Measurements from ENCODE around the gene MYOT.

DNA sequence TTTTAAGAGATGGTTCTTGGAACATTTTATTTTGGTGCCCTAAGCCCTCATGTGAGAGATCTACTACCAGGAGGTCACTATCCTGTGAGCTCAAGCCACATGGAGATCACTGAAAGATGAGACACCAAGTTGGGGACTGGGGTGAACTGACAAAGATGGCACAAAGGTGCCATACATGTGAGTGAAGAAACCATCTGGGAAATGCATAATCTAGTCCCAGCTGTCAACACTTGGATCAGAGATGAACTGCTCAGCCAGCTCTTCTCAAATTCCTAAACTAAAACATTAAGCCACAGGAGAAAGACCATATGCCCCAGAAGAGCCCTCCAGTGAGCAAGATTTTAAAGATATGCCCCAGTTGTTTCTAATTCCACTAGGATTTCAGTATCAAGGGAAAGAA is 22.2 kb upstream of the MYOT start:
- TF ChIP-seq, protein P1, sequence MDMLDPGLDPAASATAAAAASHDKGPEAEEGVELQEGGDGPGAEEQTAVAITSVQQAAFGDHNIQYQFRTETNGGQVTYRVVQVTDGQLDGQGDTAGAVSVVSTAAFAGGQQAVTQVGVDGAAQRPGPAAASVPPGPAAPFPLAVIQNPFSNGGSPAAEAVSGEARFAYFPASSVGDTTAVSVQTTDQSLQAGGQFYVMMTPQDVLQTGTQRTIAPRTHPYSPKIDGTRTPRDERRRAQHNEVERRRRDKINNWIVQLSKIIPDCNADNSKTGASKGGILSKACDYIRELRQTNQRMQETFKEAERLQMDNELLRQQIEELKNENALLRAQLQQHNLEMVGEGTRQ (IDR thresholded peaks at IDR 0.05; ENCODE audit: low read depth, low read length) = no peak
- TF ChIP-seq POLR2A (IDR thresholded peaks at IDR 0.05; ENCODE audit: low read depth, low read length) (no peak), RAD21 (IDR thresholded peaks at IDR 0.05; ENCODE audit: low read length) (no peak)
- TF ChIP-seq, protein P2, sequence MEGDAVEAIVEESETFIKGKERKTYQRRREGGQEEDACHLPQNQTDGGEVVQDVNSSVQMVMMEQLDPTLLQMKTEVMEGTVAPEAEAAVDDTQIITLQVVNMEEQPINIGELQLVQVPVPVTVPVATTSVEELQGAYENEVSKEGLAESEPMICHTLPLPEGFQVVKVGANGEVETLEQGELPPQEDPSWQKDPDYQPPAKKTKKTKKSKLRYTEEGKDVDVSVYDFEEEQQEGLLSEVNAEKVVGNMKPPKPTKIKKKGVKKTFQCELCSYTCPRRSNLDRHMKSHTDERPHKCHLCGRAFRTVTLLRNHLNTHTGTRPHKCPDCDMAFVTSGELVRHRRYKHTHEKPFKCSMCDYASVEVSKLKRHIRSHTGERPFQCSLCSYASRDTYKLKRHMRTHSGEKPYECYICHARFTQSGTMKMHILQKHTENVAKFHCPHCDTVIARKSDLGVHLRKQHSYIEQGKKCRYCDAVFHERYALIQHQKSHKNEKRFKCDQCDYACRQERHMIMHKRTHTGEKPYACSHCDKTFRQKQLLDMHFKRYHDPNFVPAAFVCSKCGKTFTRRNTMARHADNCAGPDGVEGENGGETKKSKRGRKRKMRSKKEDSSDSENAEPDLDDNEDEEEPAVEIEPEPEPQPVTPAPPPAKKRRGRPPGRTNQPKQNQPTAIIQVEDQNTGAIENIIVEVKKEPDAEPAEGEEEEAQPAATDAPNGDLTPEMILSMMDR (conservative IDR thresholded peaks at IDR 0.05; ENCODE audit: low read depth, low read length) = no peak
